Right lobe of liver (tissue), 4 donors: ENCODE data around the gene KRTAP10-12.

Experiments
- POLR2A ChIP-seq: fragments of 450-650 bp; IDR thresholded peaks from one replicate; pipeline ENCODE4 v1.6.1; 2017; ENCODE audit warnings: antibody characterized with exemption, mild to moderate bottlenecking
- TF ChIP-seq, protein P1 (sequence below), 4 donors: fragments of 200-600 bp in 3 of 4; fragments of 450-650 bp in 1 of 4; IDR thresholded peaks; one replicate each; pipeline versions ENCODE4 v1.5.1 to v1.8.0; 2016 to 2022; ENCODE audit warnings: antibody characterized with exemption in 4 of 4, mild to moderate bottlenecking in 2 of 4
- donor health status: DM: no; HTN: no; CAD: no.
- donor health status: DM: no; HTN: no; CAD: no.
- donor health status: DM: no; HTN: yes; CAD: no.

- TF ChIP-seq, protein P1, sequence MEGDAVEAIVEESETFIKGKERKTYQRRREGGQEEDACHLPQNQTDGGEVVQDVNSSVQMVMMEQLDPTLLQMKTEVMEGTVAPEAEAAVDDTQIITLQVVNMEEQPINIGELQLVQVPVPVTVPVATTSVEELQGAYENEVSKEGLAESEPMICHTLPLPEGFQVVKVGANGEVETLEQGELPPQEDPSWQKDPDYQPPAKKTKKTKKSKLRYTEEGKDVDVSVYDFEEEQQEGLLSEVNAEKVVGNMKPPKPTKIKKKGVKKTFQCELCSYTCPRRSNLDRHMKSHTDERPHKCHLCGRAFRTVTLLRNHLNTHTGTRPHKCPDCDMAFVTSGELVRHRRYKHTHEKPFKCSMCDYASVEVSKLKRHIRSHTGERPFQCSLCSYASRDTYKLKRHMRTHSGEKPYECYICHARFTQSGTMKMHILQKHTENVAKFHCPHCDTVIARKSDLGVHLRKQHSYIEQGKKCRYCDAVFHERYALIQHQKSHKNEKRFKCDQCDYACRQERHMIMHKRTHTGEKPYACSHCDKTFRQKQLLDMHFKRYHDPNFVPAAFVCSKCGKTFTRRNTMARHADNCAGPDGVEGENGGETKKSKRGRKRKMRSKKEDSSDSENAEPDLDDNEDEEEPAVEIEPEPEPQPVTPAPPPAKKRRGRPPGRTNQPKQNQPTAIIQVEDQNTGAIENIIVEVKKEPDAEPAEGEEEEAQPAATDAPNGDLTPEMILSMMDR (IDR thresholded peaks at IDR 0.05) = no peak
- TF ChIP-seq POLR2A = no peak
Measured at GRCh38 chr21:44713846-44714245, 16.9 kb downstream of the KRTAP10-12 start.
